Activated T-helper 17 cell treated with anti-CD3 and anti-CD28 coated beads, Interleukin-2, amount 50 U/mL, for 72 hours (primary cell): Measurements from ENCODE around the gene COPS2. TPM values are rescaled to one million over a fixed set of nuclear protein-coding genes. Genes with fewer than 3 reads are reported as not detected.
"Not testable (repeated sequence)": the region's sequence is repeated elsewhere in the genome, so short reads cannot be mapped to it uniquely, and the experiment has no call there.

Source experiments
- ATAC-seq: fragments of 150-1000 bp; cut with Tn5 transposase; replicated peaks from 2 replicates; pipeline ENCODE4 v1.10.0; 2021; ENCODE audit warnings: mild to moderate bottlenecking, moderate library complexity
- H3K27ac Mint-ChIP-seq: one replicate; pipeline ENCODE4 v1.8.0; 2022; ENCODE audit warnings: mixed read lengths
- H3K27me3 Mint-ChIP-seq: one replicate; pipeline ENCODE4 v1.8.0; 2022; ENCODE audit warnings: mixed read lengths
- H3K36me3 Mint-ChIP-seq: one replicate; pipeline ENCODE4 v1.8.0; 2022; ENCODE audit warnings: low read depth, mild to moderate bottlenecking, mixed read lengths
- H3K4me1 Mint-ChIP-seq: one replicate; pipeline ENCODE4 v1.8.0; 2022; ENCODE audit warnings: mixed read lengths
- H3K4me3 Mint-ChIP-seq: one replicate; pipeline ENCODE4 v1.8.0; 2022; ENCODE audit warnings: mild to moderate bottlenecking, mixed read lengths
- H3K9me3 Mint-ChIP-seq: one replicate; pipeline ENCODE4 v1.8.0; 2022; ENCODE audit warnings: mixed read lengths
- total RNA-seq, 2 donors: library from RNA; stranded (reverse); gene quantifications; one replicate each; pipeline ENCODE4 v1.2.3, GENCODE V29; 2022

Gene COPS2
- total RNA-seq, 2 donors from 2014 or later: 66.1 to 86.2 TPM

- not testable (repeated sequence) for H3K27me3 Mint-ChIP-seq, H3K9me3 Mint-ChIP-seq, H3K4me3 Mint-ChIP-seq, H3K27ac Mint-ChIP-seq, H3K36me3 Mint-ChIP-seq, ATAC-seq
- H3K4me1 Mint-ChIP-seq: peaks cover 10% of the 10 kb centered on the region
Measured at GRCh38 chr15:49175582-49176397, 20.4 kb upstream of the COPS2 start.

- Mint-ChIP-seq H3K4me1 (peaks cover 10% of the 10 kb centered on the region), H3K27me3 (no peaks in the 10 kb centered on the region), H3K4me3 (no peak overlapping the region), H3K9me3 (no peaks in the 10 kb centered on the region), H3K36me3 (peaks cover 4% of the 10 kb centered on the region), H3K27ac (peak overlapping the region; percentile 8)
- no peak for ATAC-seq
Measured at GRCh38 chr15:49174902-49175301, 19.5 kb upstream of the COPS2 start.

GRCh38 chr15:49171790-49172189, 16.4 kb upstream of the COPS2 start:
- Mint-ChIP-seq H3K27me3 (no peaks in the 10 kb centered on the region), H3K4me3 (peak overlapping the region; percentile 94), H3K4me1 (peaks cover 16% of the 10 kb centered on the region), H3K9me3 (no peaks in the 10 kb centered on the region), H3K36me3 (peaks cover 5% of the 10 kb centered on the region), H3K27ac (peak overlapping the region; percentile 97)
- no peak for ATAC-seq

- Mint-ChIP-seq H3K4me3 (peak within 1 kb of the TSS; percentile 94), H3K27me3 (no peaks in the 10 kb centered on the region), H3K9me3 (no peaks in the 10 kb centered on the region)
Measured at GRCh38 chr15:49169880-49170597, 14.6 kb upstream of the COPS2 start, which contains the start of gene GALK2. TSS of gene GALK2 (plus strand) at chr15:49170247. CDS start at chr15:49170323, 76 bp downstream.

GRCh38 chr15:49168016-49168415, 12.6 kb upstream of the COPS2 start:
- no peak overlapping the region for H3K27ac Mint-ChIP-seq
- peaks cover 5% of the 10 kb centered on the region for H3K36me3 Mint-ChIP-seq
- no peaks in the 10 kb centered on the region for H3K27me3 Mint-ChIP-seq
- ATAC-seq: no peak
- H3K4me1 Mint-ChIP-seq: peaks cover 14% of the 10 kb centered on the region
- no peaks in the 10 kb centered on the region for H3K9me3 Mint-ChIP-seq
- H3K4me3 Mint-ChIP-seq: no peak overlapping the region

More at GRCh38 chr15:49169880-49170597, 14.6 kb upstream of the COPS2 start, which contains the start of gene GALK2:
- Mint-ChIP-seq H3K27ac (peak within 1 kb of the TSS; percentile 97), H3K36me3 (peaks cover 5% of the 10 kb centered on the region), H3K4me1 (peaks cover 16% of the 10 kb centered on the region)
- peak; percentile 99 for ATAC-seq

- Mint-ChIP-seq H3K27ac (no peak overlapping the region), H3K4me1 (peaks cover 6% of the 10 kb centered on the region), H3K4me3 (no peak overlapping the region), H3K36me3 (peaks cover 9% of the 10 kb centered on the region), H3K9me3 (no peaks in the 10 kb centered on the region), H3K27me3 (no peaks in the 10 kb centered on the region)
- ATAC-seq: no peak
Measured at GRCh38 chr15:49164865-49165264, 9.5 kb upstream of the COPS2 start.

- Mint-ChIP-seq H3K9me3 (no peaks in the 10 kb centered on the region), H3K4me1 (peaks cover 2% of the 10 kb centered on the region), H3K27me3 (no peaks in the 10 kb centered on the region), H3K27ac (no peak overlapping the region), H3K4me3 (no peak overlapping the region), H3K36me3 (peaks cover 9% of the 10 kb centered on the region)
- ATAC-seq: no peak
Measured at GRCh38 chr15:49163678-49164077, 8.3 kb upstream of the COPS2 start.

GRCh38 chr15:49155834-49156627, 632 bp upstream of the COPS2 start:
- Mint-ChIP-seq H3K36me3 (peaks cover 36% of the 10 kb centered on the region), H3K27me3 (no peaks in the 10 kb centered on the region), H3K4me3 (peak overlapping the region; percentile 99), H3K9me3 (no peaks in the 10 kb centered on the region), H3K27ac (peak overlapping the region; percentile 100), H3K4me1 (peaks cover 12% of the 10 kb centered on the region)
- ATAC-seq: no peak

- H3K27ac Mint-ChIP-seq: peak overlapping the region; percentile 100
Measured at GRCh38 chr15:49154799-49155109, 645 bp downstream of the COPS2 start.

GRCh38 chr15:49154359-49154758, 1.0 kb downstream of the COPS2 start:
- Mint-ChIP-seq H3K9me3 (no peaks in the 10 kb centered on the region), H3K4me1 (peaks cover 13% of the 10 kb centered on the region), H3K4me3 (peak overlapping the region; percentile 99), H3K36me3 (peaks cover 47% of the 10 kb centered on the region), H3K27ac (peak overlapping the region; percentile 100), H3K27me3 (no peaks in the 10 kb centered on the region)
- no peak for ATAC-seq

More at GRCh38 chr15:49154799-49155109, 645 bp downstream of the COPS2 start:
- peaks cover 12% of the 10 kb centered on the region for H3K4me1 Mint-ChIP-seq
- H3K27me3 Mint-ChIP-seq: no peaks in the 10 kb centered on the region
- peak overlapping the region; percentile 99 for H3K4me3 Mint-ChIP-seq
- no peak for ATAC-seq
- peaks cover 43% of the 10 kb centered on the region for H3K36me3 Mint-ChIP-seq
- no peaks in the 10 kb centered on the region for H3K9me3 Mint-ChIP-seq

- peak overlapping the region; percentile 100 for H3K27ac Mint-ChIP-seq
- H3K4me1 Mint-ChIP-seq: peaks cover 18% of the 10 kb centered on the region
- ATAC-seq: no peak
- H3K36me3 Mint-ChIP-seq: peaks cover 56% of the 10 kb centered on the region
- H3K4me3 Mint-ChIP-seq: peak overlapping the region; percentile 99
- H3K9me3 Mint-ChIP-seq: no peaks in the 10 kb centered on the region
- no peaks in the 10 kb centered on the region for H3K27me3 Mint-ChIP-seq
Measured at GRCh38 chr15:49152552-49153312, 2.7 kb downstream of the COPS2 start.

GRCh38 chr15:49151831-49152230, 3.6 kb downstream of the COPS2 start:
- no peaks in the 10 kb centered on the region for H3K9me3 Mint-ChIP-seq
- H3K27me3 Mint-ChIP-seq: no peaks in the 10 kb centered on the region
- no peak overlapping the region for H3K27ac Mint-ChIP-seq

GRCh38 chr15:49148727-49149126, 6.7 kb downstream of the COPS2 start:
- peak overlapping the region; percentile 32 for H3K27ac Mint-ChIP-seq
- no peaks in the 10 kb centered on the region for H3K9me3 Mint-ChIP-seq
- ATAC-seq: no peak
- no peaks in the 10 kb centered on the region for H3K27me3 Mint-ChIP-seq
- H3K36me3 Mint-ChIP-seq: peaks cover 55% of the 10 kb centered on the region
- H3K4me1 Mint-ChIP-seq: peaks cover 22% of the 10 kb centered on the region
- peak overlapping the region; percentile 3 for H3K4me3 Mint-ChIP-seq

More at GRCh38 chr15:49151831-49152230, 3.6 kb downstream of the COPS2 start:
- no peak for ATAC-seq
- Mint-ChIP-seq H3K4me3 (no peak overlapping the region), H3K36me3 (peaks cover 56% of the 10 kb centered on the region), H3K4me1 (peaks cover 20% of the 10 kb centered on the region)

- H3K4me1 Mint-ChIP-seq: peaks cover 17% of the 10 kb centered on the region
- ATAC-seq: no peak
- peak overlapping the region; percentile 11 for H3K27ac Mint-ChIP-seq
- no peaks in the 10 kb centered on the region for H3K27me3 Mint-ChIP-seq
- H3K4me3 Mint-ChIP-seq: peak overlapping the region; percentile 3
- H3K9me3 Mint-ChIP-seq: no peaks in the 10 kb centered on the region
- H3K36me3 Mint-ChIP-seq: peaks cover 55% of the 10 kb centered on the region
Measured at GRCh38 chr15:49148298-49148697, 7.1 kb downstream of the COPS2 start.
